G401.6 (cell line): ENCODE data around the gene CCNL2.
"Not testable (repeated sequence)": the region's sequence is repeated elsewhere in the genome, so short reads cannot be mapped to it uniquely, and the experiment has no call there.

Experiments used
- FAIRE-seq: peaks from 2 replicates; lab custom pipeline; 2012; peaks lifted over from hg19 to GRCh38; lab: Jason Lieb, UNC

Gene CCNL2

DNA sequence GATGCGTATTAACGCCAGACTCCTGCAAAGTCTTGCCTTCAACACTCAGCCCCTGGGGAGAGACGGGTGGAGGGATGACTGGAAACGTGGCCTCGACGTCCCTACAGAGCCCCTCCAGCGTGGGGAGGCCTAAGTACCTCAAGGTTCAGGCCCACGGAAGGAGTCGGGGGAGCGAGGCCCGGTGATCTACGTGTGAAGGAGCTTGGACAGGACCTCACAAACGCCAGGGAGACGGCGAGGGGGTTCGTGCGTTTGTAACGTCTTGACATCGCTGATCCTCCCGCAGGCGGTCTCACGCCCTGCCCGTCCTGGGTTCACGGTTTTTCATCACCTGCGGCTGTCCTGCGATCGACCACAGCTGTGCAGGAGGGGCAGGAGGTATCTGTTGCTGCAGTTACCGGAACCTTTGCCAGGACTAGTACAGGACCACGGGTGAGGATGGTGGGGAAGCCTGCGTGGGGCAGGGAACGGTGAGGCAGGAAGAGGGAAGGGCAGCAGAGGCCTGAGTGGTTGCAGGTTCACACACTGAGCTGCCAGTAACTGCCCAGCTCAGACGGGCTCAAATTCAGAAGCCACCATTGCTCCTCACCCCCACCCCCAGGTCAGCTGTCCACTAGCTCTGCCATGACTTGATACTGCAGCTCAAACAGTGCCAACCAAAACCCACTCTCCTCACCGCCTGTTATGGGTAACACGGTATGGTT is 889 bp upstream of the CCNL2 start:
- FAIRE-seq: no peak

DNA sequence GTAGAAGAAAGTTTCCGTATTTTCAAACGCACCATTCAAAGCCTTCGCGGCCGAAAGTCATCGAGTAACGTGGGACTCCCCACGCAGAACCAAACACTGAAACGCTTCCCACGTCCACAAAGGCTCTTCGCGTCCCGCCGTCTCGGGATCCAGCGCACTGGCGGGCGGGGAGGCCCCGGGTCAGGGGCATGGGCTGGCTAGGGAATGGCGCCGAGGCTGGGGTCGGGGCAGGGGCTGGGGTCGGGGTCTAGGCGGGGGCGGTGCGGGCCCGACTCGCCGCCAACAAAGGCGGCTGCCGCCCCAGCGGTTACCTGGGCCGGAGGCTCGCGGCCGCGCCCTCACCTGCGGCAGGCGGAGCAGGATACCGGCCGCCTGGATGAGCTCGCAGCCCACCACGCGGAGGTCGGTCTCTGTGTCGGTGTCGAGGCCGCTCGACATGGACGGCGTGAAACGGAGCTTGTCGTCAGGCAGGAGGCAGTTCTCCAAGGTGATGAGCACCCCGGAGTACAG is 403 bp downstream of the CCNL2 start:
- no peak for FAIRE-seq

DNA sequence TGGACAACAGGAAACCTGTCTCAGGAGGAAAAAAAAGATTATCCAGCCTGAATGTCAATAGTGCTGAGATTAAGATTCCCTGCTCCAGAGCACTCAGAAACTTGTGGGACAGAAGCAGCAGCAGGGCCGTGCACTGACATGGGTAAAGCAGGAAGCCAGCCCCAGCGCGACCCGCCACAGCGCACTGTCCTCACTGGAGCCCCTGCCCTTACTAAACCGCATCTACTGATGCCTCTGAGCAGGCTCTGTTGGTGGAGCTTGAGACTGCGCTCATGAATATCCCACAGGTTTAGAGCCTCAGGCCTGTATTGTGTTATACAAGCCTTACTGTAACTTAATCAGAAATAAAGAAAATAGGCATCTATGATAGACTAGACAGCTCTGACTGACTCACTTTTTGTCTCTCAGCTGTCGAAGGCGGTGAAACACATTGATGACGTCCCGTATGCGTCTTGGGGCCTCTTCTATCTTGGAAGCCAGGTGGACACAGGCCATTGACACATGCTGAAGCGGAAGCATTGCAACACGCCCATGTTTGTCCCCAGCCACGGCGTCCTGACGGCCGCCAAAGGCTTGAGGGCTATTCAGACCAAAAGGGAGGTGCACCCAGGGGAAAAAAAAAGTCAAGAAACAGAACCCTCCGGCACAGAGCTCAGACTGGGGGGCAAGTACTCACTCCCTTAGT is 1.2 kb downstream of the CCNL2 start:
- no peak for FAIRE-seq

DNA sequence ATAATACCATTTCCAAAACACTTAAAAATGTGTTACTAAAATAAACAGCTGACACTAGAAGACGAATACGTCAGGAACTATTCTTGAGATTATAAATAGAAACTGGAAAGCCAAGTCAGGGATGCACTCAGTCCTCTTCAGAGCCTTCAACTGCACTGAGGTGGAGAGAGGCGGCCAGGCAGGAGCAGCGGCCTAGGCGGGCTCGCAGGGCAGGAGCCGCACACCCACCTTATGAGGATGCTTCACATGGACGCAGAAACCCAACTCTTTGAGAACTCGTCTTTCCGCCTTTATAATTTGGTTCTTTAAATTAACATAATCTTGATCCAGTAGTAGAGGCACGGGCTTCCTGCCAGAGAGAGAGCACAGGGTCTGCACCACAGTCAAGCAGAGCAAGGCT is 4.0 kb downstream of the CCNL2 start:
- no peak for FAIRE-seq

DNA sequence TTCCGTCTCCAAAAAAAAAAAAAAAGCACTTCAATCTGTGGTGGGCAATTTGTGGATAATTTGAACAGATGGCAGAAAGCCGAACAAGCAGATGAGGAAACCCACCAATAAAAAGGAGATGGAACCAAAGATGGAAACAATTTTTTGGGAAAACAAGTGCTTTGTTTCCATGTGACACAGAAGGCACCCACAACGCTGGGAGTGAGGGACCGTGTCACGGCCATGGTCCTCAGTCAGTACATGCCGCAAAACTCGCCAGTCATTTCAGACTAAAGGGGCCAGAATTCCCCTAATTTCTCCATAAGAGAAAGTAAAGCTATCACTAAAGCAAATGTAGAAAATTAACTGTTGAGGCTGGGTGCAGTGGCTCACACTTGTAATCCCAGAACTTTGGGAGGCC is 5.0 kb downstream of the CCNL2 start:
- FAIRE-seq: no peak

DNA sequence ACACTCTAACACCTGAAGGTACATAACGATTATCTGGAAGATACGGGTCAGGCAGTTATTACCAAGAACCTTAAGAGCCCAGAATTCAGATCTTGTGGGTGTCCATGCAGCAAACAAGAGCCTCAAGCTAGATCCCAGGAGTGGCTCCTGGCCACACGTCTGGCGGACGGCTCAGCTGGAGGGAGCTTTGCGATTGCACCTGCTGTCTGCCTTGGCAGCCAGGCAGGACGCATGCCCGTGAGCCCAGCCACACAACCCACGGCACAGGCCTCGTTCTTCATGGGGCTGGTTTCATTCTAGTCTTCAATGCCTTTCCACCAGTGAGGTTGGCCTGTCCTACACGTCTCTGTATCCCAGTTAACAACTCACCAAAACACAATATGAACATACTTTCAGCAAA is 5.7 kb downstream of the CCNL2 start:
- FAIRE-seq: no peak

DNA sequence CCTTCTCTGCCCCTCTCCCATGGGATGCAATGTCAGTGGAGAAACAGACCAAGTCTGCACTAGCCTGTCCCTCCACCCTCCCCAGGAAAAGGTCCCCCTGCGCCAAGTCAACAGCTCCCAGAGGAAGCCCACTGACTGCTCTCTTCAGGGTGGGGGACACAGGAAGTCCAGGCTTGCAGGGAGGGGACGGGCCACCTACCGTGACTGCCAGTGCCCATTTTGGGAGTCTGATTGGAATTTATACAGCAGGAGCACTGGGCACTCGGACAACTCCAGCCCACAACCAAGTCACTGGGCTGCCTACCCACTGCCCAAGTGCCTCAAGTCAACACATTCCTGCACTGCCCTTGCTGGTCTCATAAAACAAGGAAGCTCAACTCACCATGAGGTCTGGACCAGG is 6.1 kb downstream of the CCNL2 start:
- FAIRE-seq: no peak

DNA sequence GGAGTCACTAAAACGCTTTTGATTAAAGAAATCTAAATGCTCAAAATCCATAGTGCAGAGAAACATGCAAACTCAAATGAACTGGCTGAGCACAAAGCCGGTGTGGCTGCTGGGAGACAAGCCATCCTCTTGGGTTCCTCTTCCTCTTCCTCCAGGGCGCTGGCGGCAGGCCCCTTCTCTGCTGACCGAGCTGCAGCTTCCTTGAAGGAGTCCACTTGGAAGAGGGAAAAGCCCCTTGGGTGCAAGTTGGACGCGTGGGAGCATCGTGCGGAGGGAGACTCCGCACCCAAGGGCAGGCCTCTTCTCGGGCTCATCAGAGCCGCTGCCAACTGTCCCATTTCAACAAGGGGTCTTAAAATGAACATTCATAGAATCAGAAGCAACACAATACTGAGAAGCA is 7.9 kb downstream of the CCNL2 start:
- FAIRE-seq: no peak

DNA sequence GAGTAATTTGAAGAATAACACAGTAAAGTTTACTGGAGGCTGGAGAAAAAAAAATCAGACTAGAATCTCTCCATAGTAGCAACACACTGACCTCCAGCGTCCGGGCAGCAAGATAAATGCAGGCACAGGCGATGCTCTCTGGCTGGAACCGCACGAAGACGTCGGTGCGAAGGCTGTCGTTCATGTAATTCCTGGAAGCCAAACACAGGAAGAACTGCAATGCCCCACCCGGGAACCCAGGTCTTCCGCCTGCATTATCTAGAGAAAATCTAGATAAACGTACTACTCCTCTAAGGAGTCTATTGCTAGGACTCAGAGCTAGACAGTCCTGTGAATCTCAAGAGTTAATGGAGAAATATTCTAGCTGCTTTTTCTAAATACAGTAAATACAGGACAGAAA is 8.5 kb downstream of the CCNL2 start:
- FAIRE-seq: no peak

DNA sequence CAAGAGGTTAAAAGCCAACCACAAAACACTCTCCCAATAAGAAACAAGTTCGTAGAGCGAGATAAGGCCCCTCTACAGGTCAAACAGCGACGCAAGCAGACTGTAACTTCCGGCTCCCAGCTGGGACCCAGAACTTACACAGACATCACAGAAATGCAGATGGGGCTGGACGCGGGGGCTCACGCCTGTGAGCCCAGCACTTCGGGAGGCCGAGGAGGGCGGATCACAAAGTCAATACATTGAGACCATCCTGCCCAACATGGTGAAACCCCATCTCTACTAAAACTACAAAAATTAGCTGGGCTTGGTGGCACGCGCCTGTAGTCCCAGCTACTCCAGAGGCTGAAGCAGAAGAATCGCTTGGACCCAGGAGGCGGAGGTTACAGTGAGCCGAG is 11.1 kb downstream of the CCNL2 start:
- no peak for FAIRE-seq

DNA sequence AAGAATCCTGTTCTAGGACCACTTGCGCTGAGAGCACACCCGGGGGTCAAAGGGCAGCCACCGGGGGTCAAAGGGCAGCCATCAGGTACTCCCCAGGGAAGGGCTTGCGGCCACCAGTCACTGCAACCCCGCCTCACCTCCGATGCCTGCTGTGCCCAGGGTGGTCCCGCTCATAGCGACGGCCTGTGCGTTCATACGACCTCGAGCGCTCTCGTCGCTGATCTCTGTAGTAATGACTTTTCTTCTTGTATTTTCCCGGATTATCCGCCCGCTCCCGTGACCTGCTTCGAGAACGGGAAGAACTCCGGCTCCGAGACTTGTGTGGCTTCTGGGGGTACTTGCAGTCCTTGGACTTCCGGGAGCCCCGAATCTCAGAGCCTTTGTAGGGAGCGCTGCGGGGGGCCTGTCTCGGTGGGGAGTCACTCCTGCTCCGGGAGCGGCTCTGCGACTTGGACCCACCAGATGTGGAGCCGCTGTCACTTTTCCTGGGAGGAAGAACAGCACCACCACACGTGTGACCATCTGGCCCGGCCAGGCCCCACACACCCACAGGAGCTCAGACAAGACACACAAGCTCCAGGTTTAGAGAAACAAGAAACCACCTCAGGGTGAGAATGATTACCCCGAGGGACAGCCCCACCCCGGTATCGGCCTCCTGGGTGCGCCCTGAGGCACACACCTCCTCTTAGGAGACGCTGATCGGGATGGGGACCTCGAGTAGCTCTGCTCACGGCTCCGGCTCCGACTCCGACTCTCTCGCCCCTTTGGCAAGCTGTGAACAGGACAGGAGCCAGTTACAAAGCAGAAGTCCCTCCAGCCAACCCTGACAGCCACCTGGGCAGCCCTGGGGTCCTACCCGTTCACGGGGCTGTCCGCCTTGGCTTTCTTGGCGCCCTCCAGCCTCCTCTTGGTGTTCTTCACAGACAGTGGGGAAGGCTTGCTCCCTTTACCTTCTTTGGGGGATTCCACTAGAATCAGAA is 11.7 kb downstream of the CCNL2 start:
- FAIRE-seq: no peak

DNA sequence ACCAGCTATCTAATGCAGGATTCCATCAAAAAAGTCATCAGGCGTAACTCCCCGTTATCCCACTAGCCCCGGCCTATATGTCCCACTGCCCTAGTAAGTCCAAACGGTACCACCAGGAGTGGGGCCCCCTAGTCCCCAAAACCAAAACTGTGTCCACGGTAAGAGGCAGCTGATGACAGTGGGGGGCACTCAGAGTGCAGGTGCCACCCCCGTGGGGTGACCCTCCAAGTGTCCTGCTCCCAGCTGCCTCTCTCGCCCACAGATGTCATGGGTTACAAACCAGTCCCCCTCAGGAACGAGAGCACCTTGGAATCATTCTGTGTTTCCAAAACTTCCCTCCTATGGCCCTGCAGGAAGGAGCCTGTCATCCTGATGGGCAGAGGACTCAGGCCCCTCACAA is 13.2 kb downstream of the CCNL2 start:
- no peak for FAIRE-seq

DNA sequence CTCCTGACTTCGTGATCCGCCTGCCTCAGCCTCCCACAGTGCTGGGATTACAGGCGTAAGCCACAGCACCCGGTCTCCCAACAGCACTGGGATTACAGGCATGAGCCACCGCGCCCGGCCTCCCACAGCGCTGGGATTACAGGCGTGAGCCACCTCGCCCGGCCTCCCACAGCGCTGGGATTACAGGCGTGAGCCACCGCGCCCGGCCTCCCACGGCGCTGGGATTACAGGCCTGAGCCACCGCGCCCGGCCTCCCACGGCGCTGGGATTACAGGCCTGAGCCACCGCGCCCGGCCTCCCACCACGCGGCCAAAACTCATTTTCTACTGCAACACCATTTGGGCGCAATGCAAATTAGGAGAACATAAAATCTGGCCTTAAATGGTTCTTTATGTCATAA is 13.8 kb downstream of the CCNL2 start:
- FAIRE-seq: not testable (repeated sequence)

DNA sequence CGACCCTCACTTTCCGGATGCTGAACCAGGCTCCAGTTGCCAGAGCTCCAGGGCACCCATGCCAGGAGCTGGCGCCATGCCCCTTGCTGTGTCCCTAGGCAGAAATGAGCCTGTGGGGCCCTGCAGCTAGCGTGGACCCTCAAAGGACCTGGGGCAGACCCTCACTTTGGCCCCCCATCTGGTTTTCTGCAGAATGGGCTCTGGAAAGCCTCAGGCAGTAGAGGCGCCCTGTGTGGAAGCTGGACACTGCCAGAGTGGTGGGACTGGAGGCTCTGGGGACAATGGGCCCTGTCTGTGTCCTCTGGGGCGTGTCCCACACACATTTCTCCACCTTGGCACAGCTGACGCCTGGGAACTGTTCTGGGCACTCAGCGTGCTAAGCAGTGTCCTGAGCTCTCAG is 17.8 kb downstream of the CCNL2 start:
- FAIRE-seq: no peak

DNA sequence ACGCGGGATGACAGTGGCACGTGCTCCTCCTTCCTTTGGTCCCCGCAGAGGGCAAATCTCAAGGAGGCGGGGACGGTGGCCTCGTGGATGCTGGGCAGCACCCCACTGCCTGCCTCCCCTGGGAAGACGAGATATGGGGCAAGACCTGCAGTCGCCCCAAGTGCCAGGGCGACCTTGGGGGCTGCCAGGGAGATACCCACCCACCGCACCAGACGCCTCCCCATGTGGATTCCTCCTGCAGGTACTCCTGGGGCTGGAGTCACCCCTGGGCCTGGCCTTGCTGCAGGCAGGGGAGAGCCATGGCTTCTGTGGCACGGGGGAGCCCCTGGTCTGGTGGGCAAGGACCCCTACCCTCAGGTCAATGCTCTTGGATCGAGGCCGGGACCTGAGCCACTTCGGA is 18.3 kb downstream of the CCNL2 start:
- no peak for FAIRE-seq

DNA sequence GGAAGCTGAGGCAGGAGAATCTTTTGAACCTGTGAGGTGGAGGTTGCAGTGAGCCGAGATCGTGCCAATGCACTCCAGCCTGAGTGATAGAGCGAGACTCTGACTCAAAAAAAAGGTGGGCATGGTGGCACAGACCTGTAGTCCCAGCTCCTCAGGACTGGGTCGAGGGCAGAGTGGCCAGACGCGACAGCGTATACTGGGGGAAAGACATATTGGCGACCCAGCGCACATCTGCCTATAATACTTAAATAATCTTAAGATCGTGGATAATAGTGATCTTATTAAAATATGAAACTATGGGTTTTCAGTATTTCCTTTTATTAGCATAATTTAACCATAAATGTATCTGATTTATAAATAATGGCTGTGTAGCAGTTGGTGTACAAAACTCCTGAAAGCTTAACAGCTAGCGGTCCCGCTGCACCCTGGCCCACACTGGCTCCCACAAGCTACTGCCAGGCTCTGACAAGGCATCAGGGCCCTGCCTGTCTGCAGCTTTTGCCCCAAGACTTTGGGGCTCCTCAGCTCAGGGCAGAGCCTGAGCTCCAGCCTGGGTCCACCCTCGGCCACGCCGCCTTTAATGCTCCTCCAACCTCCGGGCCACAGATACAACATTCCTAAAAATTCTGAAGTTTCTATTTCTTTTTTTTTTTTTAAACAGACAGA is 21.5 kb downstream of the CCNL2 start:
- no peak for FAIRE-seq

DNA sequence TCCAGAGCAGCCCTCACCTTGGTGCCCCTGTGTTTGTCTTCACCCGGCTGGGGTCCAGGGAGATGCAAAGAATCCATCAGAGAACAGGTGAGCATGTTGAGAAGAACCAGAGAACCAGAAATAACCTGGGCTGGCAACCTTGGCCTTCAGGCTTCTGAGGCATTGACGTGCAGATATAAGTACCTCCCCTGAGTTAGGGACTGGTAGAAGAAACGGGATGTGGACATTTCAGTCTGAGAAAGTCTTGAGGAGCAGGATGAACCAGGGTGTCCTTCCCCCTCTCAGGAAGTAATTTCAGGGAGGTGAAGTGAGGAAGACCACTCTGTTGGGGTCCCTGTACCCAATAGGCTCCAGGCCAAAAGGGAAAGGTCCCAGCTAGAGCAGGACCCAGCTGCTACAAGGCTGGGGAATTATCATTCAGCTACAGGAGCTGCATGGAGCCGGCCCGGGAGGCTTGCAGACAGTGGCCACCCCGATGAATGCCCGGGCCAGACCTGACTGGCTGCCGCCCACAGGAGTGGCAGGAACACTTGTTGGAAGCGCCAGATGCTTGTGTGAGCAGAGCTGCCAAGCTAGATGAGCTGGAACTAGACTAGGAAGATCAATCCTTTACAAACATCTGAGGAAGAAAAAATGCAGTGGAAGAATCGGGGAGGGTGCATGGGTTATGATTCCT is 22.4 kb downstream of the CCNL2 start:
- FAIRE-seq: no peak

DNA sequence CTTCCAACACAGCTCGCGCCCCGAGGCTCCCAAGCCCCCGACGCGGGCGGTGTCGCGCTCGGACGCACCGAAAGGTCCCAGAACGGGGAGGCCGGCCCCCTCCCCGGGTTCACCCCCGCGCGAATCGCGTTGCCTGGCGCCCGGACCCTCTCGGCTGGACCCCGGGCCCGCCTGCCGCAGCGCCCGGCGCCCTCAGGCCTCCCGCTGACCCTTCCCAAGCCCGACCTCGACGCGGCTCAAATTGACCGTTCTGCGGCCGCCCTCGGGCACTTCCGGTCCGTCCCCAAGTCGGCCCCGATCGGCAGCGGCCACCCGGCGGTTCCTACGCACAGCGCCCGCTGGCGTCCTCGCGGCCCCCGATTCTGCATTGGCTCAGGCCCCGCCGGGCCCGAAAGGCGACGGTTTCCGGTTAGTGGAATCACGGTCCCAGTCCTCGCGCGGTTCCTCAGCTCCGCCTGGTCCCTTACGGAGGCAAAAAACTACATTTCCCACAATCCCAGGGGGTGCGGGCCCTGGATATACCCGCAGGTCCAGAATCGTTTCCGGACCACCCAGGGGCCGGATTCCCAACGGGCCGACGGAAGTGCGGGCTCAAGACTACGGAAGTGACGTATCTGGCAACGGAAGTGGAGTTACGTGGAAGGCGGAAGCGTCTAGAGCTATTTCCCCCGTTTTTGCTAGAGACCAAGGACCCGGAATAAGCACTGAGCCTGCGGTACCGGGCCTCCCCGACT is 24.0 kb downstream of the CCNL2 start, which contains the start of gene AURKAIP1:
Gene AURKAIP1 (minus strand): TSS at position 279 of the 734 bp plus-strand sequence. CDS start 451 bp downstream, outside the sequence.
- peak; percentile 99 for FAIRE-seq

DNA sequence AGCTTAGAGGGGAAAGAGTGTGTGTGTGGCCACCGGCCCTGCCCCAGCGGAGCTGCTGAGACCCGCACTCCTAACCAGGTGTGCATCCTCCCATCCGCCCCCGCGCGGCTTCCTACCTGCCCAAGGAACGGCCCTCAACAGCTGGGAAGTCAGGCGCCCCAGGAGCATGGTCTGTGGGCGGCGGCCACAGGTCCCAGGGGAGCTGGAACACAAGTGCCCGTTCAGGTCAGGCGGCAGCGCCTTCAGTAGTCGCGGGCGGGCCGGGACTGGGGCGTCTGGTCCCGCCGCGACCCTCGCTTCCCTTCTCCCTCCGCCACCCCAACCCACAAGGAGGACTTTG is 24.6 kb downstream of the CCNL2 start:
- FAIRE-seq: no peak

DNA sequence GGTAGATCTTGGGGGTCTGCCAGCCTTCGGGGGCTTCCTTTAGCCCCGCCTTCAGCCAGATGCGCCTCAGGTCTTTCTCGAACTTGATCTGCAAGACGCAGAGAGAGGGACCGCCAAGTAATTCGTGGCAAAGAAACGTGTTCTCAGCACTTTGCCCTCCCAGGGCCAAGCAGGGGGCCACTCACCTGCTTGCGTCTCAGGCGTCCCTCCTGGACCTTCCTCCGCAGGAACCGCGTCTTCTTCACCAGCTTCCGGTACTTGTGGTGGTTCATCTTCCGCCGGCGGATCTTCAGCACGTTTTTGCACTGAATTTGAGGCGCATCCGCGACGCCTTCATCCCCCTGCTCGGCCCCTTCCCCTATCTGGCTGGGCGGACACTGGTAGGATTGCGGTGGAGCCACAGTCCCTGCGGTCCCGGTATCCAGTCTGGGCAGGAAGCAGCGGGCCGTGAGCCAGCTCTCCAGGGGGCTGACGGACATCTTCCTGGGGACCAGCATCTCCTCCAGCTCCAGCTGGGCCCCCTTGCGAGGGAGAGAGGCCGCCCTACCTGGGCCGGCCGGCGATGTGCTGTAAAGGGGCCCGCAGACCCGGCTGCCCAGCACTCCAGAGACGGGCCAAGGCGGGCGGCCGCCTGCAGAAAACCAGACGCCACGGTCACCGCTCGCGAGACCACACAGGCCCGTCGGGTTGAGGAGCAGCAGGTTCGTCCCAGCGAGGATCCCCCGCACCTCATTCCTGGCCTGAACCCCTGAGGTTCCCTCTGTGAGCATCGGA is 25.1 kb downstream of the CCNL2 start:
- FAIRE-seq: no peak
